Keratinocyte (primary cell): ENCODE measurements around the gene RAB6D. TPM values are rescaled to one million over a fixed set of nuclear protein-coding genes. Genes with fewer than 3 reads are reported as not detected.

Source experiments
- polyA plus RNA-seq, 5 experiments: library from polyadenylated mRNA; depleted of rRNA in 3 of 5; stranded (reverse) in 3 of 5; stranded (forward) in 1 of 5; unstranded in 1 of 5; fragments of >200 nt; gene quantifications; 1 replicate in 1 of 5; 2 replicates in 3 of 5; 3 replicates in 1 of 5; pipeline versions ENCODE4 v1.2.1 to v1.2.3, GENCODE V29; 2011 to 2012; ENCODE audit warnings: missing spikeins in 2 of 5, low read depth in 1 of 5, low replicate concordance in 1 of 5

The RAB6D gene
- polyA plus RNA-seq, 1 donor (not counting 4 experiments of a cell fraction or from before 2014, with no cell fraction given) = 0.05 TPM

Other genes with a start within 250 kb of the RAB6D start
- gene POTEE, start 154.6 kb downstream of the RAB6D start, polyA plus RNA-seq = not detected in 3 replicates
- gene TUBA3D, start 112.0 kb upstream of the RAB6D start, polyA plus RNA-seq = not detected in 3 replicates
- gene MZT2A, start 128.2 kb upstream of the RAB6D start, polyA plus RNA-seq = 71.2 to 128 TPM (median 82.7 TPM) in 3 replicates
- gene CCDC74A, start 163.7 kb upstream of the RAB6D start, polyA plus RNA-seq = 3.7 to 5.1 TPM (median 4.3 TPM) in 3 replicates